SK-N-SH treated with all-trans-retinoic acid at 6 μM for 48 hours (cell line): Measurements from ENCODE around the gene CACNA1C.

Source experiments
- ATAC-seq: fragments of 200-7000 bp; cut with Tn5 transposase; 3 replicates; pipeline ENCODE4 v1.9.1; 2020; ENCODE audit warnings: mild to moderate bottlenecking, moderate library complexity
- ARNTL ChIP-seq: fragments of 450-650 bp; formaldehyde crosslinking; IDR thresholded peaks from 2 replicates; pipeline ENCODE4 v1.5.0; 2020; ENCODE audit warnings: low read depth, mild to moderate bottlenecking, moderate library complexity, borderline replicate concordance
- BACH2 ChIP-seq: fragments of 250-450 bp; sonication (Bioruptor Pico); IDR thresholded peaks from 2 replicates; pipeline ENCODE4 v1.9.0; 2021; ENCODE audit warnings: mild to moderate bottlenecking, borderline replicate concordance
- CSDC2 ChIP-seq: fragments of 250-450 bp; sonication (Bioruptor Pico); IDR thresholded peaks from 2 replicates; pipeline ENCODE4 v1.5.0; 2020; ENCODE audit warnings: mild to moderate bottlenecking, moderate library complexity
- ESRRG ChIP-seq: fragments of 250-450 bp; sonication (Bioruptor Pico); IDR thresholded peaks from 2 replicates; pipeline ENCODE4 v1.6.1; 2021; ENCODE audit warnings: mild to moderate bottlenecking
- ISL1 ChIP-seq: fragments of 250-450 bp; sonication (Bioruptor Pico); IDR thresholded peaks from 2 replicates; pipeline ENCODE4 v2.1.2; 2022; ENCODE audit warnings: mild to moderate bottlenecking, moderate library complexity
- PPARA ChIP-seq: fragments of 250-450 bp; sonication (Bioruptor Pico); IDR thresholded peaks from 2 replicates; pipeline ENCODE4 v1.5.0; 2020; ENCODE audit warnings: mild to moderate bottlenecking, borderline replicate concordance
- SNAI2 ChIP-seq: fragments of 250-450 bp; sonication (Bioruptor Pico); IDR thresholded peaks from 2 replicates; pipeline ENCODE4 v1.5.0; 2020; ENCODE audit warnings: mild to moderate bottlenecking, moderate library complexity
- TCF4 ChIP-seq: fragments of 250-450 bp; sonication (Bioruptor Pico); IDR thresholded peaks from 2 replicates; pipeline ENCODE4 v1.8.0; 2021; ENCODE audit warnings: mild to moderate bottlenecking, moderate library complexity, borderline replicate concordance
- TOX ChIP-seq: fragments of 250-450 bp; sonication (Bioruptor Pico); IDR thresholded peaks from 2 replicates; pipeline ENCODE4 v1.8.0; 2021; ENCODE audit warnings: mild to moderate bottlenecking, moderate library complexity, borderline replicate concordance
- ZC3H10 ChIP-seq: fragments of 250-450 bp; sonication (Bioruptor Pico); IDR thresholded peaks from 2 replicates; pipeline ENCODE4 v1.5.1; 2021; ENCODE audit warnings: mild to moderate bottlenecking, moderate library complexity
- ZFP3 ChIP-seq: fragments of 250-450 bp; sonication (Bioruptor Pico); IDR thresholded peaks from 2 replicates; pipeline ENCODE4 v1.5.0; 2020; ENCODE audit warnings: mild to moderate bottlenecking, moderate library complexity
- ZFP30 ChIP-seq: fragments of 450-650 bp; formaldehyde crosslinking; IDR thresholded peaks from 2 replicates; pipeline ENCODE4 v1.5.0; 2022; ENCODE audit warnings: mild to moderate bottlenecking, moderate library complexity
- ZNF565 ChIP-seq: fragments of 450-650 bp; formaldehyde crosslinking; conservative IDR thresholded peaks from 2 replicates; pipeline ENCODE4 v1.5.0; 2020; ENCODE audit warnings: low read depth, mild to moderate bottlenecking, moderate library complexity
- ZNF8 ChIP-seq: fragments of 450-650 bp; formaldehyde crosslinking; IDR thresholded peaks from 2 replicates; pipeline ENCODE4 v1.5.0; 2020; ENCODE audit warnings: mild to moderate bottlenecking, moderate library complexity
- TF ChIP-seq, protein P1 (sequence below): fragments of 250-450 bp; sonication (Bioruptor Pico); IDR thresholded peaks from 2 replicates; pipeline ENCODE4 v1.8.0; 2020; ENCODE audit warnings: mild to moderate bottlenecking, moderate library complexity, borderline replicate concordance
- TF ChIP-seq, protein P2 (sequence below): fragments of 250-450 bp; sonication (Bioruptor Pico); IDR thresholded peaks from 2 replicates; pipeline ENCODE4 v1.5.0; 2020; ENCODE audit warnings: mild to moderate bottlenecking, moderate library complexity

Gene CACNA1C

DNA sequence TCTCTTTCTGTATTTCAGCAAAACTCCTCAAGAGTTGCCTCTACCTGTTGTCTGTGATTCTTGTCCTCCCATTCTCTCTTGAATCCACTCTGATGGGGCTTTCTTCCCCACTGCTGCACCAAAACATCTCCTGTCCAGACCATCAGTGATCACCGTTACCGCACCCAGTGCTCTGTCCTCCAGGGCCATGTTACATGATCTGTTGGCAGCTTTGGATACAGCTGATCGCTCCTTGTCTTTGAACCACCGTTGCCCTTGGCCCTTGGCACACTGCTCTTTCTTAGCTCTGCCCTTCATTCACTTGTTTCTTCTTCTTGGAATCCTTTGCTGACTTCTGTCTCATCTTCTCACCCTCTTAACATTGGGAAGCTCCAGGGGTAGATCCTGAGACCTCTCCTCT, 408.3 kb downstream of the CACNA1C start:
- TF ChIP-seq, protein P1, sequence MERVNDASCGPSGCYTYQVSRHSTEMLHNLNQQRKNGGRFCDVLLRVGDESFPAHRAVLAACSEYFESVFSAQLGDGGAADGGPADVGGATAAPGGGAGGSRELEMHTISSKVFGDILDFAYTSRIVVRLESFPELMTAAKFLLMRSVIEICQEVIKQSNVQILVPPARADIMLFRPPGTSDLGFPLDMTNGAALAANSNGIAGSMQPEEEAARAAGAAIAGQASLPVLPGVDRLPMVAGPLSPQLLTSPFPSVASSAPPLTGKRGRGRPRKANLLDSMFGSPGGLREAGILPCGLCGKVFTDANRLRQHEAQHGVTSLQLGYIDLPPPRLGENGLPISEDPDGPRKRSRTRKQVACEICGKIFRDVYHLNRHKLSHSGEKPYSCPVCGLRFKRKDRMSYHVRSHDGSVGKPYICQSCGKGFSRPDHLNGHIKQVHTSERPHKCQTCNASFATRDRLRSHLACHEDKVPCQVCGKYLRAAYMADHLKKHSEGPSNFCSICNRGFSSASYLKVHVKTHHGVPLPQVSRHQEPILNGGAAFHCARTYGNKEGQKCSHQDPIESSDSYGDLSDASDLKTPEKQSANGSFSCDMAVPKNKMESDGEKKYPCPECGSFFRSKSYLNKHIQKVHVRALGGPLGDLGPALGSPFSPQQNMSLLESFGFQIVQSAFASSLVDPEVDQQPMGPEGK (CRISPR knock-in tag) = no peak
- TF ChIP-seq SNAI2 = no peak
- TF ChIP-seq TCF4 (CRISPR knock-in tag) = no peak
- no peak for TF ChIP-seq ARNTL
- no peak for TF ChIP-seq BACH2
- TF ChIP-seq ESRRG = no peak
- no peak for TF ChIP-seq ZFP3 (CRISPR knock-in tag)
- no peak for TF ChIP-seq ZNF565 (CRISPR knock-in tag)
- TF ChIP-seq, protein P2, sequence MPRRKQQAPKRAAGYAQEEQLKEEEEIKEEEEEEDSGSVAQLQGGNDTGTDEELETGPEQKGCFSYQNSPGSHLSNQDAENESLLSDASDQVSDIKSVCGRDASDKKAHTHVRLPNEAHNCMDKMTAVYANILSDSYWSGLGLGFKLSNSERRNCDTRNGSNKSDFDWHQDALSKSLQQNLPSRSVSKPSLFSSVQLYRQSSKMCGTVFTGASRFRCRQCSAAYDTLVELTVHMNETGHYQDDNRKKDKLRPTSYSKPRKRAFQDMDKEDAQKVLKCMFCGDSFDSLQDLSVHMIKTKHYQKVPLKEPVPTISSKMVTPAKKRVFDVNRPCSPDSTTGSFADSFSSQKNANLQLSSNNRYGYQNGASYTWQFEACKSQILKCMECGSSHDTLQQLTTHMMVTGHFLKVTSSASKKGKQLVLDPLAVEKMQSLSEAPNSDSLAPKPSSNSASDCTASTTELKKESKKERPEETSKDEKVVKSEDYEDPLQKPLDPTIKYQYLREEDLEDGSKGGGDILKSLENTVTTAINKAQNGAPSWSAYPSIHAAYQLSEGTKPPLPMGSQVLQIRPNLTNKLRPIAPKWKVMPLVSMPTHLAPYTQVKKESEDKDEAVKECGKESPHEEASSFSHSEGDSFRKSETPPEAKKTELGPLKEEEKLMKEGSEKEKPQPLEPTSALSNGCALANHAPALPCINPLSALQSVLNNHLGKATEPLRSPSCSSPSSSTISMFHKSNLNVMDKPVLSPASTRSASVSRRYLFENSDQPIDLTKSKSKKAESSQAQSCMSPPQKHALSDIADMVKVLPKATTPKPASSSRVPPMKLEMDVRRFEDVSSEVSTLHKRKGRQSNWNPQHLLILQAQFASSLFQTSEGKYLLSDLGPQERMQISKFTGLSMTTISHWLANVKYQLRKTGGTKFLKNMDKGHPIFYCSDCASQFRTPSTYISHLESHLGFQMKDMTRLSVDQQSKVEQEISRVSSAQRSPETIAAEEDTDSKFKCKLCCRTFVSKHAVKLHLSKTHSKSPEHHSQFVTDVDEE (CRISPR knock-in tag) = no peak
- TF ChIP-seq CSDC2 (CRISPR knock-in tag) = no peak
- no peak for ATAC-seq

DNA sequence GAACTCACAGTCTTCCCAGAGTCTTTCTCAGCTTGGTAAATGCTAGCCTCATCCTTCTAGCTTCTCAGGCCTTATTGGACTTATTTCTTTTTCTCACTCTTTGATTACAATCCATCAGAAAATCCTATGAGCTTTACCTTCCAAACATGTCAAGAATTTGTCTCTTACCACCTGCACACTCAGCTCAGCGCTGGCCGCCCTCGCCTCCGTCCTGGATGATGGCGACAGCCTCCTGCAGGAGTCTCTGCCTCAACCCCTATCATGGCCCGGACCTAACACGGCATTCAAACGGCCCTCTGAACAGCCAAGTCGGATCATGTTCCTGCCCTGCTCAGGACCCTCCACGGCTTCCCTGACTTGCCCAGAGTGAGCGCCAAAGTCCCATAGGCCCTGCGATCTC, 408.9 kb downstream of the CACNA1C start:
- ATAC-seq = no peak
- TF ChIP-seq ZNF8 (CRISPR knock-in tag) = no peak
- TF ChIP-seq ESRRG = no peak
- no peak for TF ChIP-seq ARNTL
- no peak for TF ChIP-seq PPARA (CRISPR knock-in tag)
- no peak for TF ChIP-seq ZNF565 (CRISPR knock-in tag)
- TF ChIP-seq, protein P2 (CRISPR knock-in tag) = no peak
- no peak for TF ChIP-seq TOX (CRISPR knock-in tag)
- TF ChIP-seq ZFP30 (CRISPR knock-in tag) = no peak
- TF ChIP-seq, protein P1 (CRISPR knock-in tag) = no peak

DNA sequence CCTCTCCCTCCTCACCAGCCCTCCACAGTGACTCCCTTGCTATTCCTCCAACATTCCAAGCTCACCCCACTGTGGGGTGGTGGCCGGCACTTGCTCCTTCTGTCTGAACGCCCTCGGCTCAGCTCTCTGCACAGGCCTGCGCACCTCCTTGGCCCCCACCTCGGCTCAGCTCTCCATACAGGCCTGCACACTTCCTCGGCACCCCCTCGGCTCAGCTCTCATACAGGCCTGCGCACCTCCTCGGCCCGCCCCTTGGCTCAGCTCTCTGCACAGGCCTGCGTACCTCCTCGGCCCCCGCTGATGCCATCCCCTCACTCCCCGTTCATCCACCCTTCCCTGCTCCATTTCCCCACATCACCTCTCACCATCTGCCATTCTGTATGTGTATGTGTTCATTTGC, 409.3 kb downstream of the CACNA1C start:
- ATAC-seq = no peak
- TF ChIP-seq ARNTL (no peak), TCF4 (CRISPR knock-in tag) (no peak), PPARA (CRISPR knock-in tag) (no peak), ZFP3 (CRISPR knock-in tag) (no peak), SNAI2 (no peak), ISL1 (CRISPR knock-in tag) (no peak), ZNF8 (CRISPR knock-in tag) (no peak), ESRRG (no peak), ZNF565 (CRISPR knock-in tag) (no peak), ZC3H10 (CRISPR knock-in tag) (no peak), CSDC2 (CRISPR knock-in tag) (no peak)
- TF ChIP-seq, protein P2 (CRISPR knock-in tag) = no peak
